Suppressor macrophage treated with lipopolysaccharide for 4 hours (primary cell): Measurements from ENCODE around the gene CNFN.
A peak's percentile ranks its signal among the peaks of the same experiment; 100 is the strongest.

ENCODE experiments used
- DNase-seq: peaks from one replicate; pipeline ENCODE4 v3.0.0-alpha.2; 2020

CNFN gene

GRCh38 chr19:42370626-42371175 is 19.4 kb downstream of the CNFN start:
- DNase-seq, result no peak

- DNase-seq, result no peak
Measured at GRCh38 chr19:42370068-42370520, 20.0 kb downstream of the CNFN start.

- DNase-seq, result no peak
Measured at GRCh38 chr19:42369433-42370067, 20.5 kb downstream of the CNFN start.

GRCh38 chr19:42368765-42369164 is 21.3 kb downstream of the CNFN start:
- no peak for DNase-seq

- DNase-seq, result no peak
Measured at GRCh38 chr19:42368360-42368759, 21.7 kb downstream of the CNFN start.

DNA sequence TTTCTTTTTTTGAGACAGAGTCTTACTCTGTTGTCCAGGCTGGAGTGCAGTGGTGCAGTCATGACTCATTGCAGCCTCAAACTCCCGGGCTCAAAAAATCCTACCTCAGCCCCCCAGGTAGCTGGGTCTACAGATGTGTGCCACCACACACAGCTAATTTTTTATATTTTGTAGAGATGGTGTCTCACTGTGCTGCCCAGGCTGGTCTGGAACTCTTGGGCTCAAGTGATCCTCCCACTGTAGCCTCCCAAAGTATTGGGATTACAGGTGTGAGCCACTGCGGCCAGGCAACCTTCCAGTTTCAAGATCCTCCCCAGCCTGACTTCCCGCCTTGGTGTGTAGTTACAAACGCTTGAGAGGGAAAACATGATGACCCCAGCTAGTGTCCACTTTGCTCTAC is 22.2 kb downstream of the CNFN start:
- DNase-seq, result no peak

DNA sequence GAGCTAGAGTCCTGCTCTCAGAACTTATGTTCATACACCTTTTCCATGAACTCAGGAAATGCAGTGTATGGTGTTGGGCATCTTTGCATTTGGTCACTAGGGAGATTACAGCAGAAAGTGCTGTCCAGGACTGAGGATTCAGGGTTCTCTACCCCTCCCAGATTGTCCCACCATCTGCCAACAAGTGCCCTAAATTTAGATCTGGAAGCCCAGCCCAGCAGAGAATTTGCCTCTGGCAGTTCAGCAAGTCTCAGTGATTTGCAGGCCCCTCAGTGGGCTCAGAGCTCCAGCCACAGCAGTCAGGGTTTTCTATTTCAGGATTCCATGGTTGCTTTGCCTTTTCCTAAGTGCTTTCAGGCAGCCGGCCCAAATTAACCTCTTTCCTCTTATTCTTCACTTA is 23.4 kb downstream of the CNFN start:
- DNase-seq, result no peak

GRCh38 chr19:42363614-42364346 is 26.3 kb downstream of the CNFN start:
- peak; percentile 48 for DNase-seq

DNA sequence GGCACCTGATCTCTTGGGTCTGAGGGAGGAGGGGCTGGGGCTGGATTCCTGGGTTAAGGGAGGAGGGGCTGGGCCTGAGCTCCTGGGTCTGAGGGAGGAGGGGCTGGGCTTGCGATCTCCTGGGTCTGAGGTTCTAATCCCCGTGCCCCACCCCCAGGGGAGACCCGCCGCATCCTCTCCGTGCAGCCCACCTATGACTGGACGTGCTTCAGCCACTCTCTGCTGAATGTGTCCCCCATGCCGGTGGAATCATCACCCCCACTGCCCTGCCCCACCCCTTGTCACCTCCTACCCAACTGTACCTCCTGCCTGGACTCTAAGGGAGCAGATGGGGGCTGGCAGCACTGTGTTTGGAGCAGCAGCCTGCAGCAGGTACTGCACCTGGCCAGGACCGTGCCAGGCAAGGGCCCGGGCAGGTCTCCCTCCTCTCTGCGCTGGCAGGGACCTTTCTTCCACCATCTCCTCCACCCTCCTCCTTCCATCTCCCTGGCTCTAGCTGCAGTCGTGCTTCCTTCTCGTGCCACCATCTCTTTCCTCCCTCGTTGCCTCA is 27.1 kb downstream of the CNFN start:
- DNase-seq, result no peak

DNA sequence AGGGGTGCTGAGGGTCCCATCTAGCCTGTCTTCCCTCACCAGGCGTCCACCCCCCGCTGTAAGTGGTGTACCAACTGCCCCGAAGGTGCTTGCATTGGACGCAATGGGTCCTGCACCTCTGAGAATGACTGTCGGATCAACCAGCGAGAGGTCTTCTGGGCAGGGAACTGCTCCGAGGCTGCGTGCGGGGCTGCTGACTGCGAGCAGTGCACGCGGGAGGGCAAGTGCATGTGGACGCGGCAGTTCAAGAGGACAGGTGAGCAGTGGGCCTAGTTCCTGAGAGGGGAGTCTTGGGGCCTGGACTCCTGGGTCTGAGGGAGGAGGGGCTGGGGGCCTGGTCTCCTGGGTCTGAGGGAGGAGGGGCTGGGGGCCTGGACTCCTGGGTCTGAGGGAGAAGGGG is 27.8 kb downstream of the CNFN start:
- no peak for DNase-seq

DNA sequence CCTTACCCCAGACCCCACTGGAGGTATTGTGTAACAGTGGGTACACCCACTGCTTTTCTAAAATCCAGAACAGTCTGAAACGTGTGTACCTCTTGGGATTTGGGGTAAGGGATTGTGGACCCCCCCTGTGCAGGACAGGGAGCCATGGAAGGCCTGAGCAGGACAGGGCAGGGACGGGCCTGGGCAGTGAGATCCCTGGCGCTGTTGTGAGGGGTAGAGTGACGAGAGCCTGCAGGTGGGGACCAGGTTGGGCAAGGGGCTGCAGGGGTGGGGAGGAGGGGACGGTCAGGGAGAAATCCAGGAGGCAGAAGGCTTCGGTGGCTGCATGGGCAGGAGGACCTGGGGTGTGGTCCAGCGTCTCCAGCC is 28.6 kb downstream of the CNFN start:
- no peak for DNase-seq

GRCh38 chr19:42360787-42361544 is 29.1 kb downstream of the CNFN start:
- no peak for DNase-seq

GRCh38 chr19:42357290-42357689 is 32.8 kb downstream of the CNFN start:
- DNase-seq, result no peak

DNA sequence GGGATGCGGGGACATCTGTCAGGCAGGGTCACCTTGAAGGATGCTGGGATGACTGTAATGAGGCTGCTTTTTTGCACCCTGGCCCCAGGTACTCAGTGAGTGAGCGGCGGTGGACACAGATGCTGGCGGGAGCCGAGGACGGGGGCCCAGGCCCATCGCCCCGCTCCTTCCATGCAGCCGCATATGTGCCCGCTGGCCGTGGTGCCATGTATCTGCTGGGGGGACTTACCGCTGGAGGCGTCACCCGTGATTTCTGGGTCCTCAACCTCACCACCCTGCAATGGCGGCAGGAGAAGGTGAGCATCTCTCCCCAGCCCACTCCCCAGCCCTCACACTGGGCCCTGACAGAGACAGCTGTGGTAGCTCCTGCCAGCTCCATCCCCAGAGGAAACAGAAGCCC is 33.4 kb downstream of the CNFN start:
- DNase-seq, result no peak

GRCh38 chr19:42355896-42356295 is 34.2 kb downstream of the CNFN start:
- no peak for DNase-seq

DNA sequence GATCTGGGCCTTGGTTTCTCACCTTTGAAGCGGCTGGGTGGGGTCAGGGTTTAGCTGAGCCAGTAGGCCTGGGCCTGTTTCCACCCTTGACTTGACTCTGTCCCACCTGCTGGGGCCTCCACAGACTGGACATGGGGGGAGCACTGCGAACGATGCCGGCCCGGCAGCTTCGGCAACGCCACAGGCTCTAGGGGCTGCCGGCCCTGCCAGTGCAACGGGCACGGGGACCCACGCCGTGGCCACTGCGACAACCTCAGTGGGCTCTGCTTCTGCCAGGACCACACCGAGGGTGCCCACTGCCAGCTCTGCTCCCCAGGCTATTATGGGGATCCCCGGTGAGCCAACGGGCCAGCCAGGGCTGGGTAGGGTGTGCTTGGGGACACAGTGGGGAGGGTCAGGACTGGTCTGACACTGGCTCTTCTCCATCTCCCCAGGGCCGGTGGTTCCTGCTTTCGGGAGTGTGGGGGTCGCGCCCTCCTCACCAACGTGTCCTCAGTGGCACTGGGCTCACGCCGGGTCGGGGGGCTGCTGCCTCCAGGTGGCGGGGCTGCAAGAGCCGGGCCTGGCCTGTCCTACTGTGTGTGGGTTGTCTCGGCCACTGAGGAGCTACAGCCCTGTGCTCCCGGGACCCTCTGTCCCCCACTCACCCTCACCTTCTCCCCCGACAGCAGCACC is 36.6 kb downstream of the CNFN start:
- no peak for DNase-seq

GRCh38 chr19:42352301-42353259 is 37.5 kb downstream of the CNFN start:
- DNase-seq, result no peak

DNA sequence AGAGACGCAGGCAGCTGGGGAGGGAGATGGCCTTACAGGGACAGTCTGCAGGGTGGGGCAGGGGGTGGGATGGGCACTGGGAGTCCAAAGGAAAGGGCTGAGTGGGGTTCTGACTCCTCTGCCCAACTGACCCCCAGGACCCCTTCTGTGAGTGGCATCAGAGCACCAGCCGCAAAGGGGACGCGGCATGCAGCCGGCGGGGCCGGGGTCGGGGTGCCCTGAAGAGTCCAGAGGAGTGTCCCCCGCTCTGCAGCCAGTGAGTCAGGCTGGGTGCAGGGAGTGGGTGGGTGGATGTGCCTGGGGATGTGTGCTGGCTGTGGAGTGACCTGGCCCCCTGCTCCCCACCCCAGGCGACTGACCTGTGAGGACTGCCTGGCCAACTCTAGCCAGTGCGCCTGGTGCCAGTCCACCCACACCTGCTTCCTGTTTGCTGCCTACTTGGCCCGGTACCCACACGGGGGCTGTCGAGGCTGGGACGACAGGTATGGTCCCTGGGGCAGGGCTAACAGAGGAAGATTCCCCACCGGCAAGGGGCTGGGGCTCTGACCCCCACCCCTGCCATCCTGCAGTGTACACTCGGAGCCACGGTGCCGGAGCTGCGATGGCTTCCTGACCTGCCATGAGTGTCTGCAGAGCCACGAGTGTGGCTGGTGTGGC is 38.9 kb downstream of the CNFN start:
- no peak for DNase-seq

- DNase-seq, result no peak
Measured at GRCh38 chr19:42350417-42350816, 39.7 kb downstream of the CNFN start.

GRCh38 chr19:42349378-42350107 is 40.6 kb downstream of the CNFN start:
- no peak for DNase-seq
